Thyroid gland (tissue), 4 donors: Measurements from ENCODE around the gene CHRM3. TPM values are rescaled to one million over a fixed set of nuclear protein-coding genes. Genes with fewer than 3 reads are reported as not detected.

Experiments used
- DNase-seq, 2 donors: peaks; one replicate each; pipeline ENCODE4 v3.0.0-alpha.2; 2019
- H3K27ac ChIP-seq, 3 donors: fragments of 200-600 bp; sonication (generic); 1 replicate in 2 of 3; 2 replicates in 1 of 3; pipeline ENCODE4 v1.5.1; 2016 to 2019; ENCODE audit warnings: mild to moderate bottlenecking in 1 of 3, moderate library complexity in 1 of 3
- H3K27me3 ChIP-seq: fragments of 200-600 bp; sonication (generic); one replicate; pipeline ENCODE4 v1.5.1; 2019
- H3K36me3 ChIP-seq, 2 donors: fragments of 200-600 bp; sonication (generic); one replicate each; pipeline ENCODE4 v1.5.1; 2016 to 2019
- H3K4me1 ChIP-seq, 2 donors: fragments of 200-600 bp; sonication (generic); one replicate each; pipeline ENCODE4 v1.5.1; 2017 to 2019
- H3K4me3 ChIP-seq, 3 donors: fragments of 200-600 bp; sonication (generic); replicated peaks in 1 of 3; 1 replicate in 2 of 3; 2 replicates in 1 of 3; pipeline ENCODE4 v1.5.1; 2016; ENCODE audit warnings: mild to moderate bottlenecking in 1 of 3
- H3K9me3 ChIP-seq: fragments of 200-600 bp; sonication (generic); one replicate; pipeline ENCODE4 v1.5.1; 2017
- CTCF ChIP-seq, 6 experiments: fragments of 200-600 bp in 3 of 6; fragments of 450-650 bp in 3 of 6; sonication (generic) in 3 of 6; IDR thresholded peaks; one replicate each; pipeline ENCODE4 v1.5.1; 2016 to 2019; ENCODE audit warnings: antibody characterized with exemption in 6 of 6, mild to moderate bottlenecking in 2 of 6, inconsistent platforms in 1 of 6, moderate library complexity in 1 of 6
- POLR2A ChIP-seq, 2 donors: fragments of 450-650 bp; IDR thresholded peaks; one replicate each; pipeline ENCODE4 v1.6.1; 2017; ENCODE audit warnings: antibody characterized with exemption in 2 of 2, mild to moderate bottlenecking in 2 of 2, moderate library complexity in 1 of 2
- WGBS, 2 donors: methylation state at CpG; one replicate each; pipeline ENCODE4 v1.1.5; 2017; 5-methylcytosine and 5-hydroxymethylcytosine counted together
- intact Hi-C: fragments of 100-400 bp; cut with DNase I; formaldehyde crosslinking; loops from one replicate; pipeline ENCODE4 v1.15.1; 2023
- total RNA-seq, 4 donors: library from RNA; depleted of rRNA; stranded (reverse); fragments of >200 nt; gene quantifications; one replicate each; pipeline ENCODE4 v1.2.3, GENCODE V29; 2016

CHRM3 gene
- total RNA-seq, 4 donors from 2014 or later = 3.0 to 9.6 (median 6.2) TPM

DNA sequence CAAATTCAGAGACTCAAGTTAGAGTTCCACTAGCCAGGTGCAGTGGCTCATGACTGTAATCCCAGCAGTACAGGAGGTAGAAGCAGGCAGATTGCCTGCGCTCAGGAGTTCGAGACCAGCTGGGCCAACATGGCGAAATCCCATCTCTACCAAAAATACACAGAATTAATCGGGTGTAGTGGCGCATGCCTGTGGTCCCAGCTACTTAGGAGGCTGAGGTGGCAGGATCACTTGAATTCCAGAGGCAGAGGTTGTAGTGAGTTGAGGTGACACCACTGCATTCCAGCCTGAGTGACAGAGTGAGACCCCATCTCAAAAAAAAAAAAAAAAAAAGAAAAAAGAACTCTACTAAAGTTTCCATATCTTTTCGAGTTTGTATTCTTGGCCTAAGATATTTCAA lies 36.7 kb upstream of the CHRM3 start:
- intact Hi-C loops = no loop called here
- no peaks in the 10 kb centered on the region for H3K27me3 ChIP-seq
- H3K4me3 ChIP-seq = no peak overlapping the region
- no peaks in the 10 kb centered on the region for H3K9me3 ChIP-seq
- H3K36me3 ChIP-seq = no peaks in the 10 kb centered on the region
- no peak overlapping the region for H3K27ac ChIP-seq
- 84 to 91% methylated on average over 6 of the region's 6 CpGs for WGBS, 2 donors
- TF ChIP-seq CTCF (IDR thresholded peaks at IDR 0.05) = no peak
- no peak for TF ChIP-seq POLR2A (IDR thresholded peaks at IDR 0.05)
- no peak for DNase-seq
- no peaks in the 10 kb centered on the region for H3K4me1 ChIP-seq

GRCh38 chr1:239353536-239353935 lies 32.8 kb upstream of the CHRM3 start:
- intact Hi-C loops = no loop called here

GRCh38 chr1:239354231-239354630 lies 32.1 kb upstream of the CHRM3 start:
- H3K4me3 ChIP-seq = no peak overlapping the region
- DNase-seq = no peak
- 62 to 67% methylated on average over 1 of the region's 1 CpG for WGBS, 2 donors
- no peaks in the 10 kb centered on the region for H3K27me3 ChIP-seq
- TF ChIP-seq POLR2A (IDR thresholded peaks at IDR 0.05) (no peak), CTCF (IDR thresholded peaks at IDR 0.05) (no peak)
- no peak overlapping the region for H3K27ac ChIP-seq
- H3K4me1 ChIP-seq = no peaks in the 10 kb centered on the region
- intact Hi-C loops = no loop called here
- H3K9me3 ChIP-seq = no peaks in the 10 kb centered on the region
- no peaks in the 10 kb centered on the region for H3K36me3 ChIP-seq

More at GRCh38 chr1:239353536-239353935, 32.8 kb upstream of the CHRM3 start:
- no peaks in the 10 kb centered on the region for H3K9me3 ChIP-seq
- TF ChIP-seq CTCF (IDR thresholded peaks at IDR 0.05) (no peak), POLR2A (IDR thresholded peaks at IDR 0.05) (no peak)
- no peaks in the 10 kb centered on the region for H3K4me1 ChIP-seq
- no peak overlapping the region for H3K4me3 ChIP-seq
- H3K36me3 ChIP-seq = no peaks in the 10 kb centered on the region
- 92 to 94% methylated on average over 3 of the region's 3 CpGs for WGBS, 2 donors
- no peak overlapping the region for H3K27ac ChIP-seq
- DNase-seq = no peak
- H3K27me3 ChIP-seq = no peaks in the 10 kb centered on the region

GRCh38 chr1:239357867-239358266 lies 28.5 kb upstream of the CHRM3 start:
- intact Hi-C loops = no loop called here

GRCh38 chr1:239361403-239361802 lies 25.0 kb upstream of the CHRM3 start:
- Histone ChIP-seq H3K27ac (no peak overlapping the region), H3K36me3 (no peaks in the 10 kb centered on the region), H3K27me3 (no peaks in the 10 kb centered on the region), H3K4me1 (no peaks in the 10 kb centered on the region), H3K4me3 (no peak overlapping the region), H3K9me3 (no peaks in the 10 kb centered on the region)
- 60 to 80% methylated on average over 4 of the region's 4 CpGs for WGBS, 2 donors
- no peak for DNase-seq
- no peak for TF ChIP-seq POLR2A (IDR thresholded peaks at IDR 0.05)
- no peak for TF ChIP-seq CTCF (IDR thresholded peaks at IDR 0.05)
- intact Hi-C loops = no loop called here

More at GRCh38 chr1:239357867-239358266, 28.5 kb upstream of the CHRM3 start:
- Histone ChIP-seq H3K4me3 (no peak overlapping the region), H3K36me3 (no peaks in the 10 kb centered on the region), H3K9me3 (no peaks in the 10 kb centered on the region), H3K27ac (no peak overlapping the region), H3K27me3 (no peaks in the 10 kb centered on the region), H3K4me1 (no peaks in the 10 kb centered on the region)
- no peak for DNase-seq
- WGBS, 2 donors = 86 to 93% methylated on average over 2 of the region's 2 CpGs
- no peak for TF ChIP-seq POLR2A (IDR thresholded peaks at IDR 0.05)
- TF ChIP-seq CTCF (IDR thresholded peaks at IDR 0.05) = no peak
